ENCODE measurements around the gene ACTG2. TPM values are rescaled to one million over a fixed set of nuclear protein-coding genes. Genes with fewer than 3 reads are reported as not detected.

ACTG2 gene
- 10 to 100 TPM in 3 of 4 donors, 1 to 10 TPM in 1; 9.4 to 43.5 (median 20.7) TPM for total RNA-seq

GRCh38 chr2:73892631-73893329 lies at the start of gene ACTG2:
Gene ACTG2 (plus strand): TSS chr2:73893008. CDS start chr2:73901312, 8,304 bp downstream.
- TF ChIP-seq POLR2A (IDR thresholded peaks at IDR 0.05) = no peak
- Histone ChIP-seq H3K4me1 (peaks cover 14% of the 10 kb centered on the region), H3K4me3 (no peak within 1 kb of the TSS), H3K36me3 (no peaks in the 10 kb centered on the region), H3K27me3 (no peaks in the 10 kb centered on the region), H3K27ac (no peak within 1 kb of the TSS), H3K9me3 (no peaks in the 10 kb centered on the region)
- DNase-seq (ENCODE audit: low spot score in 2 of 2) = peak in 1 of 2 donors; percentile 53
- WGBS = 81% methylated on average over 12 of the region's 15 CpGs

GRCh38 chr2:73844087-73844486 lies 48.7 kb upstream of the ACTG2 start:
- TF ChIP-seq POLR2AphosphoS5 (IDR thresholded peaks at IDR 0.05) = no peak
- no peak for TF ChIP-seq EP300 (IDR thresholded peaks at IDR 0.05)
- no peak for TF ChIP-seq POLR2A (IDR thresholded peaks at IDR 0.05)
- TF ChIP-seq, protein P1, sequence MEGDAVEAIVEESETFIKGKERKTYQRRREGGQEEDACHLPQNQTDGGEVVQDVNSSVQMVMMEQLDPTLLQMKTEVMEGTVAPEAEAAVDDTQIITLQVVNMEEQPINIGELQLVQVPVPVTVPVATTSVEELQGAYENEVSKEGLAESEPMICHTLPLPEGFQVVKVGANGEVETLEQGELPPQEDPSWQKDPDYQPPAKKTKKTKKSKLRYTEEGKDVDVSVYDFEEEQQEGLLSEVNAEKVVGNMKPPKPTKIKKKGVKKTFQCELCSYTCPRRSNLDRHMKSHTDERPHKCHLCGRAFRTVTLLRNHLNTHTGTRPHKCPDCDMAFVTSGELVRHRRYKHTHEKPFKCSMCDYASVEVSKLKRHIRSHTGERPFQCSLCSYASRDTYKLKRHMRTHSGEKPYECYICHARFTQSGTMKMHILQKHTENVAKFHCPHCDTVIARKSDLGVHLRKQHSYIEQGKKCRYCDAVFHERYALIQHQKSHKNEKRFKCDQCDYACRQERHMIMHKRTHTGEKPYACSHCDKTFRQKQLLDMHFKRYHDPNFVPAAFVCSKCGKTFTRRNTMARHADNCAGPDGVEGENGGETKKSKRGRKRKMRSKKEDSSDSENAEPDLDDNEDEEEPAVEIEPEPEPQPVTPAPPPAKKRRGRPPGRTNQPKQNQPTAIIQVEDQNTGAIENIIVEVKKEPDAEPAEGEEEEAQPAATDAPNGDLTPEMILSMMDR (IDR thresholded peaks at IDR 0.05) = no peak
- H3K4me1 ChIP-seq = no peaks in the 10 kb centered on the region
- peaks cover 67% of the 10 kb centered on the region for H3K36me3 ChIP-seq
- no peaks in the 10 kb centered on the region for H3K27me3 ChIP-seq
- no peak overlapping the region for H3K4me3 ChIP-seq
- WGBS = 49% methylated on average over 2 of the region's 2 CpGs
- no peak for DNase-seq (ENCODE audit: low spot score in 2 of 2)
- no peaks in the 10 kb centered on the region for H3K9me3 ChIP-seq
- H3K27ac ChIP-seq = no peak overlapping the region

GRCh38 chr2:73850009-73850408 lies 42.8 kb upstream of the ACTG2 start:
- DNase-seq (ENCODE audit: low spot score in 2 of 2) = no peak
- Histone ChIP-seq H3K27ac (no peak overlapping the region), H3K27me3 (no peaks in the 10 kb centered on the region), H3K4me1 (no peaks in the 10 kb centered on the region), H3K9me3 (no peaks in the 10 kb centered on the region), H3K4me3 (no peak overlapping the region), H3K36me3 (peaks cover 100% of the 10 kb centered on the region)
- TF ChIP-seq, protein P1 (IDR thresholded peaks at IDR 0.05) = no peak
- TF ChIP-seq POLR2A (IDR thresholded peaks at IDR 0.05) (no peak), POLR2AphosphoS5 (IDR thresholded peaks at IDR 0.05) (no peak), EP300 (IDR thresholded peaks at IDR 0.05) (no peak)
- 70% methylated on average over 2 of the region's 2 CpGs for WGBS

- Histone ChIP-seq H3K36me3 (peaks cover 100% of the 10 kb centered on the region), H3K27ac (no peak overlapping the region), H3K9me3 (no peaks in the 10 kb centered on the region), H3K4me1 (no peaks in the 10 kb centered on the region), H3K27me3 (no peaks in the 10 kb centered on the region), H3K4me3 (no peak overlapping the region)
- DNase-seq (ENCODE audit: low spot score in 2 of 2) = no peak
- TF ChIP-seq POLR2A (IDR thresholded peaks at IDR 0.05) (no peak), EP300 (IDR thresholded peaks at IDR 0.05) (no peak), POLR2AphosphoS5 (IDR thresholded peaks at IDR 0.05) (no peak)
- TF ChIP-seq, protein P1 (IDR thresholded peaks at IDR 0.05) = peak in 1 of 2 donors; percentile 21
- WGBS = 63% methylated on average over 3 of the region's 3 CpGs
These were observed 41.5 kb upstream of the ACTG2 start for GRCh38 chr2:73851274-73851673.

DNA sequence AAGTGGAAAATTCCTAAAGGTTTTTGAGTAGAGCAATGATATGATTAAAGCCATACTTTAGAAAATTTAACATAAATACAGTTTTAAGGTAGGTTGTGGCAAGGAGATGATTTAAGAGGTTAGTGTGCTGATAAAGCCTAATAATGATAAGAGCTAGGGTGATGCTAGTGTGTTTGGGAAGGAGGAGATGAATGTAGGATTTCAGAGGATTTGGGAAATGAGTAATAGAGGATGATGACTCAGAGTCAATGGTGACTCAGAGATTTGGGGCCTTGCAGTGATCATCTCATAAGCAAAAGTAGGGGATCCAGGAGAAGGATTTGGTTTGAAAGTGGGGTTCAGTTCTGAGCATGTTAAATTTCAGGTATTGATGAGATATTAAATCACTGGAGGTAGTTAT lies 40.8 kb upstream of the ACTG2 start:
- Histone ChIP-seq H3K9me3 (no peaks in the 10 kb centered on the region), H3K27me3 (no peaks in the 10 kb centered on the region), H3K4me3 (no peak overlapping the region), H3K36me3 (peaks cover 99% of the 10 kb centered on the region), H3K4me1 (no peaks in the 10 kb centered on the region), H3K27ac (no peak overlapping the region)
- DNase-seq (ENCODE audit: low spot score in 2 of 2) = no peak
- TF ChIP-seq, protein P1 (IDR thresholded peaks at IDR 0.05) = no peak
- TF ChIP-seq EP300 (IDR thresholded peaks at IDR 0.05) = no peak
- TF ChIP-seq POLR2AphosphoS5 (IDR thresholded peaks at IDR 0.05) = no peak
- no peak for TF ChIP-seq POLR2A (IDR thresholded peaks at IDR 0.05)
